NB4 (cell line): ENCODE data around the gene OCSTAMP.

Experiments
- MYC ChIP-seq: IDR thresholded peaks from 2 replicates; pipeline ENCODE4 v1.6.1; 2011; ENCODE audit warnings: low read depth, low read length
- TF ChIP-seq, protein P1 (sequence below): IDR thresholded peaks from one replicate; pipeline ENCODE4 v1.5.1; 2012; ENCODE audit warnings: low read depth, low read length
- TF ChIP-seq, protein P2 (sequence below): IDR thresholded peaks from 2 replicates; pipeline ENCODE4 v1.6.1; 2011; ENCODE audit warnings: low read depth, low read length

GRCh38 chr20:46580613-46581205 is 30.3 kb upstream of the OCSTAMP start:
- no peak for TF ChIP-seq MYC
- TF ChIP-seq, protein P1, sequence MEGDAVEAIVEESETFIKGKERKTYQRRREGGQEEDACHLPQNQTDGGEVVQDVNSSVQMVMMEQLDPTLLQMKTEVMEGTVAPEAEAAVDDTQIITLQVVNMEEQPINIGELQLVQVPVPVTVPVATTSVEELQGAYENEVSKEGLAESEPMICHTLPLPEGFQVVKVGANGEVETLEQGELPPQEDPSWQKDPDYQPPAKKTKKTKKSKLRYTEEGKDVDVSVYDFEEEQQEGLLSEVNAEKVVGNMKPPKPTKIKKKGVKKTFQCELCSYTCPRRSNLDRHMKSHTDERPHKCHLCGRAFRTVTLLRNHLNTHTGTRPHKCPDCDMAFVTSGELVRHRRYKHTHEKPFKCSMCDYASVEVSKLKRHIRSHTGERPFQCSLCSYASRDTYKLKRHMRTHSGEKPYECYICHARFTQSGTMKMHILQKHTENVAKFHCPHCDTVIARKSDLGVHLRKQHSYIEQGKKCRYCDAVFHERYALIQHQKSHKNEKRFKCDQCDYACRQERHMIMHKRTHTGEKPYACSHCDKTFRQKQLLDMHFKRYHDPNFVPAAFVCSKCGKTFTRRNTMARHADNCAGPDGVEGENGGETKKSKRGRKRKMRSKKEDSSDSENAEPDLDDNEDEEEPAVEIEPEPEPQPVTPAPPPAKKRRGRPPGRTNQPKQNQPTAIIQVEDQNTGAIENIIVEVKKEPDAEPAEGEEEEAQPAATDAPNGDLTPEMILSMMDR: no peak
- TF ChIP-seq, protein P2, sequence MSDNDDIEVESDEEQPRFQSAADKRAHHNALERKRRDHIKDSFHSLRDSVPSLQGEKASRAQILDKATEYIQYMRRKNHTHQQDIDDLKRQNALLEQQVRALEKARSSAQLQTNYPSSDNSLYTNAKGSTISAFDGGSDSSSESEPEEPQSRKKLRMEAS: no peak
